ENCODE data around the gene TSPAN17.

DNA sequence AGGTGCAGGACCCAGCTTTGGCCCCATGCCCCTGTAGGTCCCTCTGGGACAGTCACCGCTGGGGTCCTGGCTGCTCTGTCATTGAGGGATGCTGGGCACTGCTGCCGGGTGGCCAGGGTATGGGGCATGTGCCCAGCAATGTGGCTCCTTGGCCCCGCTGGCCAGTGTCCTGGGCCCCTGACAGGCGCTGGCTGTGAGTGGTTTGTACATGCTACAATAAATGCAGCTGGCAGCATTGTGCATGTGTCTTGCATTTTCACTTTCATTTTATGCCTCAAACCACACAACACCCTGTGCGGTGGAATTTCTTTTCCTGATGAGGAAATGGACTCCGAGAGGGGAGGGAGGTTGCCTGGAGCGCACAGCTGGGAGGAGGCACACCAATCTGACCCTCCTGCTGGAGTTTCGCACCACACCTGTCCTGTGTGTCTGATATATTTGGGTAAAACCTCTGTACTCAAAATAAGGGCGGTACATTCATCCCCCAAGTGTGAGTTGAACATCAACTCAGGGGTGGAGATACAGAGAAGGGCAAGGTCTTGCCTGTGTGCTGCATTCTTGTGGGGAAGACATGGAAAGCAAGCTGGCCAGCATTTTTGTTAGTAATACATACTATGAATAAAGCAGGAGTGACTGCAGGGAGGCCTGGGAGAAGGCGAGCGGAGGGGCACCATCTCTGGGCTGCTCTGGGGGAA lies 11.7 kb downstream of the TSPAN17 start:
- TF ChIP-seq, protein P1, sequence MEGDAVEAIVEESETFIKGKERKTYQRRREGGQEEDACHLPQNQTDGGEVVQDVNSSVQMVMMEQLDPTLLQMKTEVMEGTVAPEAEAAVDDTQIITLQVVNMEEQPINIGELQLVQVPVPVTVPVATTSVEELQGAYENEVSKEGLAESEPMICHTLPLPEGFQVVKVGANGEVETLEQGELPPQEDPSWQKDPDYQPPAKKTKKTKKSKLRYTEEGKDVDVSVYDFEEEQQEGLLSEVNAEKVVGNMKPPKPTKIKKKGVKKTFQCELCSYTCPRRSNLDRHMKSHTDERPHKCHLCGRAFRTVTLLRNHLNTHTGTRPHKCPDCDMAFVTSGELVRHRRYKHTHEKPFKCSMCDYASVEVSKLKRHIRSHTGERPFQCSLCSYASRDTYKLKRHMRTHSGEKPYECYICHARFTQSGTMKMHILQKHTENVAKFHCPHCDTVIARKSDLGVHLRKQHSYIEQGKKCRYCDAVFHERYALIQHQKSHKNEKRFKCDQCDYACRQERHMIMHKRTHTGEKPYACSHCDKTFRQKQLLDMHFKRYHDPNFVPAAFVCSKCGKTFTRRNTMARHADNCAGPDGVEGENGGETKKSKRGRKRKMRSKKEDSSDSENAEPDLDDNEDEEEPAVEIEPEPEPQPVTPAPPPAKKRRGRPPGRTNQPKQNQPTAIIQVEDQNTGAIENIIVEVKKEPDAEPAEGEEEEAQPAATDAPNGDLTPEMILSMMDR (IDR thresholded peaks at IDR 0.05) = no peak
- TF ChIP-seq POLR2A (IDR thresholded peaks at IDR 0.05) = no peak

All from lower leg skin (tissue), 3 donors.